Kidney epithelial cell (primary cell): ENCODE results near the gene KCNQ1. TPM values are rescaled to one million over a fixed set of nuclear protein-coding genes. Genes with fewer than 3 reads are reported as not detected.

Experiments
- DNase-seq: peaks from one replicate; pipeline ENCODE4 v3.0.0-alpha.2; 2010; ENCODE audit warnings: low read depth
- H3K27me3 ChIP-seq: 2 replicates; pipeline ENCODE4 v1.6.0; 2011; ENCODE audit warnings: low read length; ENCODE audit not compliant: control insufficient read depth, insufficient read depth
- H3K36me3 ChIP-seq: 2 replicates; pipeline ENCODE4 v1.5.1; 2011; ENCODE audit warnings: low read length; ENCODE audit not compliant: control insufficient read depth, insufficient read depth
- H3K4me3 ChIP-seq: 2 replicates; pipeline ENCODE4 v1.5.1; 2011; ENCODE audit warnings: low read depth, mild to moderate bottlenecking, control low read depth, low read length
- CTCF ChIP-seq: IDR thresholded peaks from 2 replicates; pipeline ENCODE4 v1.5.1; 2011; ENCODE audit warnings: mild to moderate bottlenecking, moderate library complexity, low read length, control low read depth, inconsistent platforms; ENCODE audit not compliant: insufficient read depth, poor library complexity, severe bottlenecking
- total RNA-seq: library from RNA; depleted of rRNA; stranded (reverse); fragments of >200 nt; gene quantifications from 2 replicates; pipeline ENCODE4 v1.2.3, GENCODE V29; 2015

Gene KCNQ1, protein sequence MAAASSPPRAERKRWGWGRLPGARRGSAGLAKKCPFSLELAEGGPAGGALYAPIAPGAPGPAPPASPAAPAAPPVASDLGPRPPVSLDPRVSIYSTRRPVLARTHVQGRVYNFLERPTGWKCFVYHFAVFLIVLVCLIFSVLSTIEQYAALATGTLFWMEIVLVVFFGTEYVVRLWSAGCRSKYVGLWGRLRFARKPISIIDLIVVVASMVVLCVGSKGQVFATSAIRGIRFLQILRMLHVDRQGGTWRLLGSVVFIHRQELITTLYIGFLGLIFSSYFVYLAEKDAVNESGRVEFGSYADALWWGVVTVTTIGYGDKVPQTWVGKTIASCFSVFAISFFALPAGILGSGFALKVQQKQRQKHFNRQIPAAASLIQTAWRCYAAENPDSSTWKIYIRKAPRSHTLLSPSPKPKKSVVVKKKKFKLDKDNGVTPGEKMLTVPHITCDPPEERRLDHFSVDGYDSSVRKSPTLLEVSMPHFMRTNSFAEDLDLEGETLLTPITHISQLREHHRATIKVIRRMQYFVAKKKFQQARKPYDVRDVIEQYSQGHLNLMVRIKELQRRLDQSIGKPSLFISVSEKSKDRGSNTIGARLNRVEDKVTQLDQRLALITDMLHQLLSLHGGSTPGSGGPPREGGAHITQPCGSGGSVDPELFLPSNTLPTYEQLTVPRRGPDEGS
- total RNA-seq, result 2.3 and 2.8 TPM in 2 replicates

GRCh38 chr11:2444821-2445745, at the start of gene KCNQ1:
KCNQ1 (plus strand) TSS chr11:2445008; CDS start chr11:2445099, 91 bp downstream.
- no peak for TF ChIP-seq CTCF
- DNase-seq, result no peak
- Histone ChIP-seq H3K4me3 (peak within 1 kb of the TSS; percentile 8), H3K27me3 (peaks cover 49% of the 10 kb centered on the region), H3K36me3 (no peaks in the 10 kb centered on the region)

DNA sequence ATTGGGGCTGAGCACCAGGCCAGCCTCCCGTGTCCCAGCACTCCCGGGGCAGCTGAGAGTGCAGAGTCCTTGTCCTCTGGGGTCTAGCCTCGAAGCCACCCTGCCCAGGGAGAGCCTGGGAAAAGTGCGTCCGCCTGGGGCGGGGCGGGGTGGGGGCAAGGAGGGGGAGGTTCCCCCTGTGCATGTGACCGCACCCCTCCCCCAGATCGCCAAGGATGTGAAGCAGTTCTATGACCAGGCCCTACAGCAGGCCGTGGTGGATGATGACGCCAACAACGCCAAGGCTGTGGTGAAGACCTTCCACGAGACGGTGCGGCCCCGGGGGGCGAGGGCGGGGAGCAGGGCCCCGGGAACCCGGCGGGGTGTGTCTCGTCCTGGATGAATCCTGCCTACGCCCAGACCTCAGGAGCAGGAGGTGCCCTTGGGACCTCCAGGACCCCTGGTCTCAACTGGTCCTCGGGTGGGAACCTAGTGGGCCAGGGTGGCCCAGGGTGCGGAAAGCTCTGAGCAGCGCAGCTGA, 49.5 kb upstream of the KCNQ1 start:
- no peaks in the 10 kb centered on the region for H3K27me3 ChIP-seq
- DNase-seq, result no peak
- no peak for TF ChIP-seq CTCF
- H3K36me3 ChIP-seq, result peaks cover 2% of the 10 kb centered on the region
- H3K4me3 ChIP-seq, result no peak overlapping the region

GRCh38 chr11:2395856-2396255, 49.0 kb upstream of the KCNQ1 start:
- H3K27me3 ChIP-seq, result no peaks in the 10 kb centered on the region
- peaks cover 2% of the 10 kb centered on the region for H3K36me3 ChIP-seq
- TF ChIP-seq CTCF, result no peak
- DNase-seq, result no peak
- H3K4me3 ChIP-seq, result no peak overlapping the region

DNA sequence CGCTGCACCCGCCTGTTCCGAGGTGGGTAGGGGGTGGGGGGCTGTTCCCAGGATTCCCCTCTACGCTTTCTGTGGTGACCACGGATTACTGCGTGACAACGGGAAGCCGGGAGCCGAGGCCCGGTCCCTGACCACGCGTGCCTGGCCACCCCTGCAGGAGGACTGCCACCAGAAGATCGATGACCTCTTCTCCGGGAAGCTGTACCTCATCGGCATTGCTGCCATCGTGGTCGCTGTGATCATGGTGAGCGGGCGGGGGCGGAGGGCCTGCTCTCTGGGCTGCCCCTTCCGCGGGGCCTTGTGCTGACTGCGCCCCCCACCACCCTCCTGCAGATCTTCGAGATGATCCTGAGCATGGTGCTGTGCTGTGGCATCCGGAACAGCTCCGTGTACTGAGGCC, 48.3 kb upstream of the KCNQ1 start:
- TF ChIP-seq CTCF, result no peak
- peaks cover 2% of the 10 kb centered on the region for H3K36me3 ChIP-seq
- no peak overlapping the region for H3K4me3 ChIP-seq
- H3K27me3 ChIP-seq, result no peaks in the 10 kb centered on the region
- no peak for DNase-seq

DNA sequence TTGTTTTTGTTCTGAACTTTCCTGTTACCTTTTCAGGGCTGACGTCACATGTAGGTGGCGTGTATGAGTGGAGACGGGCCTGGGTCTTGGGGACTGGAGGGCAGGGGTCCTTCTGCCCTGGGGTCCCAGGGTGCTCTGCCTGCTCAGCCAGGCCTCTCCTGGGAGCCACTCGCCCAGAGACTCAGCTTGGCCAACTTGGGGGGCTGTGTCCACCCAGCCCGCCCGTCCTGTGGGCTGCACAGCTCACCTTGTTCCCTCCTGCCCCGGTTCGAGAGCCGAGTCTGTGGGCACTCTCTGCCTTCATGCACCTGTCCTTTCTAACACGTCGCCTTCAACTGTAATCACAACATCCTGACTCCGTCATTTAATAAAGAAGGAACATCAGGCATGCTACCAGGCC, 47.8 kb upstream of the KCNQ1 start:
- peaks cover 2% of the 10 kb centered on the region for H3K36me3 ChIP-seq
- no peak for TF ChIP-seq CTCF
- no peaks in the 10 kb centered on the region for H3K27me3 ChIP-seq
- DNase-seq, result no peak
- no peak overlapping the region for H3K4me3 ChIP-seq
